GM12864 (cell line): ENCODE measurements around the gene CRB1.

Experiments
- DNase-seq: peaks from one replicate; pipeline ENCODE4 v3.0.0-alpha.2; 2011; ENCODE audit warnings: low read depth
- H3K4me3 ChIP-seq: 2 replicates; pipeline ENCODE4 v1.5.1; 2011; ENCODE audit warnings: mild to moderate bottlenecking, low read depth, low read length, control low read depth
- CTCF ChIP-seq: IDR thresholded peaks from 2 replicates; pipeline ENCODE4 v1.5.1; 2011; ENCODE audit warnings: low read depth, mild to moderate bottlenecking, moderate library complexity, low read length, control low read depth, inconsistent platforms; ENCODE audit errors: missing control alignments

CRB1 gene

GRCh38 chr1:197356723-197357533 is 88.9 kb downstream of the CRB1 start:
- H3K4me3 ChIP-seq: no peak overlapping the region
- TF ChIP-seq CTCF: peak; percentile 59
- DNase-seq: no peak

- H3K4me3 ChIP-seq: no peak overlapping the region
- DNase-seq: no peak
- TF ChIP-seq CTCF: no peak
Measured at GRCh38 chr1:197358959-197359358, 90.9 kb downstream of the CRB1 start.

- TF ChIP-seq CTCF: no peak
- DNase-seq: no peak
- no peak overlapping the region for H3K4me3 ChIP-seq
Measured at GRCh38 chr1:197360068-197360467, 92.0 kb downstream of the CRB1 start.

GRCh38 chr1:197362871-197363270 is 94.8 kb downstream of the CRB1 start:
- H3K4me3 ChIP-seq: no peak overlapping the region
- no peak for DNase-seq
- TF ChIP-seq CTCF: no peak

- TF ChIP-seq CTCF: no peak
- H3K4me3 ChIP-seq: no peak overlapping the region
- DNase-seq: no peak
Measured at GRCh38 chr1:197363855-197364254, 95.8 kb downstream of the CRB1 start.

- TF ChIP-seq CTCF: no peak
- DNase-seq: no peak
- H3K4me3 ChIP-seq: no peak overlapping the region
Measured at GRCh38 chr1:197366996-197367395, 98.9 kb downstream of the CRB1 start.

GRCh38 chr1:197367627-197368026 is 99.6 kb downstream of the CRB1 start:
- DNase-seq: no peak
- no peak overlapping the region for H3K4me3 ChIP-seq
- no peak for TF ChIP-seq CTCF
